Tibial nerve (tissue), 4 donors: ENCODE data around the gene CYP2C8. TPM values are rescaled to one million over a fixed set of nuclear protein-coding genes. Genes with fewer than 3 reads are reported as not detected.
A peak's percentile ranks its signal among the peaks of the same experiment; 100 is the strongest.

Experiments
- DNase-seq, 2 donors: peaks; one replicate each; pipeline ENCODE4 v3.0.0-alpha.2; 2019; ENCODE audit warnings: low spot score in 2 of 2
- H3K27ac ChIP-seq, 4 donors: fragments of 200-600 bp; sonication (generic) in 3 of 4; one replicate each; pipeline ENCODE4 v1.5.1; 2017 to 2019; ENCODE audit warnings: mild to moderate bottlenecking in 1 of 4
- H3K27me3 ChIP-seq, 2 donors: fragments of 200-600 bp; sonication (generic) in 1 of 2; one replicate each; pipeline versions ENCODE4 v1.5.1 to v1.6.0; 2017 to 2019
- H3K36me3 ChIP-seq, 3 donors: fragments of 200-600 bp; sonication (generic); one replicate each; pipeline ENCODE4 v1.5.1; 2018 to 2019
- H3K4me1 ChIP-seq, 4 donors: fragments of 200-600 bp; sonication (generic) in 3 of 4; one replicate each; pipeline ENCODE4 v1.5.1; 2017 to 2019
- H3K4me3 ChIP-seq, 4 donors: fragments of 200-600 bp; sonication (generic) in 3 of 4; one replicate each; pipeline ENCODE4 v1.5.1; 2017 to 2019; ENCODE audit warnings: mild to moderate bottlenecking in 1 of 4, moderate library complexity in 1 of 4
- H3K9me3 ChIP-seq, 4 donors: fragments of 200-600 bp; sonication (generic) in 3 of 4; one replicate each; pipeline ENCODE4 v1.5.1; 2017 to 2019
- EP300 ChIP-seq, 2 donors: sonication (generic); formaldehyde crosslinking; IDR thresholded peaks; one replicate each; pipeline ENCODE4 v1.6.1; 2017; ENCODE audit warnings: antibody characterized with exemption in 2 of 2, mild to moderate bottlenecking in 1 of 2
- POLR2A ChIP-seq, 2 donors: fragments of 450-650 bp; IDR thresholded peaks; one replicate each; pipeline ENCODE4 v1.6.1; 2017; ENCODE audit warnings: antibody characterized with exemption in 2 of 2, mild to moderate bottlenecking in 2 of 2, moderate library complexity in 2 of 2
- WGBS, 2 donors: methylation state at CpG; one replicate each; pipeline ENCODE4 v1.1.5; 2018; 5-methylcytosine and 5-hydroxymethylcytosine counted together
- small RNA-seq: library from RNA; depleted of rRNA; stranded (forward); fragments of <200 nt; gene quantifications from one replicate; pipeline ENCODE3, GENCODE V24; 2016
- total RNA-seq, 4 donors: library from RNA; depleted of rRNA; stranded (reverse); fragments of >200 nt; gene quantifications; one replicate each; pipeline ENCODE4 v1.1.0, GENCODE V29; 2016
- TF ChIP-seq, protein P1 (sequence below), 5 experiments: fragments of 200-600 bp in 3 of 5; fragments of 450-650 bp in 2 of 5; sonication (generic) in 3 of 5; IDR thresholded peaks; one replicate each; pipeline ENCODE4 v1.5.1; 2016 to 2019; ENCODE audit warnings: antibody characterized with exemption in 5 of 5, mild to moderate bottlenecking in 3 of 5, moderate library complexity in 2 of 5

CYP2C8 gene
- total RNA-seq, 4 donors from 2014 or later, result 0.90 to 1.0 TPM; not detected in 2

DNA sequence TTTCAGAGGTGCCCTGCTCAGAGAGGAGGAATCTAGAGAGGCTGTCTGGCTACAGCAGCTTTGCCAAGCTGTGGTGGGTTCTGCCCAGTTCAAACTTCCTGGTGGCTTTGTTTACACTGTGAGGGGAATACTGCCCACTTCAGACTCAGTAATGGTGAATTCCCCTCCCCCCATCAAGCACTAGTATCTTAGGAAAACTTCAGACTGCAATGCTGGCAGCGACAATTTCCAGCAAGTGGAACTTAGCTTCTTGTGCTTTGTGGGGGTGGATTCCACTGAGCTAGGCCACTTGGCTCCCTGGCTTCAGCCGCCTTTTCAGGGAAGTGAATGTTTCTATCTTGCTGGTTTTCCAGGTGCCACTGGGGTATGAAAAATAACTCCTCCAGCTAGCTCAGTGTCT, 42.8 kb downstream of the CYP2C8 start:
- TF ChIP-seq, protein P1, sequence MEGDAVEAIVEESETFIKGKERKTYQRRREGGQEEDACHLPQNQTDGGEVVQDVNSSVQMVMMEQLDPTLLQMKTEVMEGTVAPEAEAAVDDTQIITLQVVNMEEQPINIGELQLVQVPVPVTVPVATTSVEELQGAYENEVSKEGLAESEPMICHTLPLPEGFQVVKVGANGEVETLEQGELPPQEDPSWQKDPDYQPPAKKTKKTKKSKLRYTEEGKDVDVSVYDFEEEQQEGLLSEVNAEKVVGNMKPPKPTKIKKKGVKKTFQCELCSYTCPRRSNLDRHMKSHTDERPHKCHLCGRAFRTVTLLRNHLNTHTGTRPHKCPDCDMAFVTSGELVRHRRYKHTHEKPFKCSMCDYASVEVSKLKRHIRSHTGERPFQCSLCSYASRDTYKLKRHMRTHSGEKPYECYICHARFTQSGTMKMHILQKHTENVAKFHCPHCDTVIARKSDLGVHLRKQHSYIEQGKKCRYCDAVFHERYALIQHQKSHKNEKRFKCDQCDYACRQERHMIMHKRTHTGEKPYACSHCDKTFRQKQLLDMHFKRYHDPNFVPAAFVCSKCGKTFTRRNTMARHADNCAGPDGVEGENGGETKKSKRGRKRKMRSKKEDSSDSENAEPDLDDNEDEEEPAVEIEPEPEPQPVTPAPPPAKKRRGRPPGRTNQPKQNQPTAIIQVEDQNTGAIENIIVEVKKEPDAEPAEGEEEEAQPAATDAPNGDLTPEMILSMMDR (IDR thresholded peaks at IDR 0.05), result no peak
- TF ChIP-seq POLR2A (IDR thresholded peaks at IDR 0.05), result no peak
- 68 to 91% methylated on average over 2 of the region's 2 CpGs for WGBS, 2 donors
- Histone ChIP-seq H3K27me3 (no peaks in the 10 kb centered on the region), H3K4me1 (no peaks in the 10 kb centered on the region), H3K27ac (no peak overlapping the region), H3K4me3 (no peak overlapping the region), H3K36me3 (no peaks in the 10 kb centered on the region), H3K9me3 (peaks cover 0 to 6% (median 0%) of the 10 kb centered on the region in 4 donors)
- no peak for DNase-seq

DNA sequence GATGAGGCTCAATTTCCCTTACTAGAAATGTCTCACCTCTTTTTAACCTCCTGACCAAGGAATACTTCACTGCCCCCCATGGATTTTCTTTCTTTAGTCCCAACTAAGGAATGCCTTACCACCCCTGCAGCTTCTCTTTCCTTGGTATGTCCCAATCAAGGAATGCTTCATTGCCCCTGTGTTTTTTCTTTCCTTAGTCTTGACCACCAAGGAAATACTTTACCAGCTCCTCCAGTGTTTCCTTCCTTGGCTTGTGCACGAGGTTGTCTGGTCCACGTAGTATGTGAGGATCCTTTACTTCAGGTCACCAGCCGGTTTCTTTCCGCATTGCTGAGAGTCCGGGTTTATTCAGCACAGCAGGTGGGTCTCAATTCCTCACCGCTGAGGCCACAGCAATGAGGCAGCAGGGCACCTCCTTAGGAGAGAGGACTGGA, 71.5 kb downstream of the CYP2C8 start:
- Histone ChIP-seq H3K4me1 (no peaks in the 10 kb centered on the region), H3K9me3 (no peaks in the 10 kb centered on the region), H3K27ac (no peak overlapping the region), H3K27me3 (no peaks in the 10 kb centered on the region), H3K36me3 (no peaks in the 10 kb centered on the region), H3K4me3 (no peak overlapping the region)
- no peak for DNase-seq
- 44 to 56% methylated on average over 6 of the region's 6 CpGs for WGBS, 2 donors
- TF ChIP-seq POLR2A (IDR thresholded peaks at IDR 0.05), result no peak
- TF ChIP-seq, protein P1 (IDR thresholded peaks at IDR 0.05), result no peak
- no peak for TF ChIP-seq EP300 (IDR thresholded peaks at IDR 0.05)

DNA sequence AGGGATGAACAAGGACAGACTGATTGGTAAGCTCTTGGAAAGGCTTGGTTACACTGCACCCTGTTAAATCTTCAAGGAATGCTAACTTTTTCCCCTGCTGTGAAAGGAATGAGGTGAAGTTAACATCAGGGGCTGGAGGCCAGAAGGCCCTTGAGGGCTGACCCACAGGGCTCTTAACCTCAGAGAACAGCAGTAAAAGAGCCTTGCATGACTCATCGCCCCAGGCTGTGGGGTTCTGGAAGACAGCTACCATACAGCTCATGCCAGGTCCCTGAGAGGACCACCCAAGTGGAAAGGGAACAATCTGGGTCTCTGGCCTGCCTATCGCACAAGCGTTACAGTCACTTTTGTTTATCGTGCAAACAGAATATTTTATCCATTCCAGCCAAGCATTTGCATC, 76.5 kb downstream of the CYP2C8 start:
- Histone ChIP-seq H3K27ac (no peak overlapping the region), H3K4me1 (no peaks in the 10 kb centered on the region), H3K4me3 (no peak overlapping the region), H3K27me3 (no peaks in the 10 kb centered on the region), H3K9me3 (peaks cover 0 to 16% (median 4%) of the 10 kb centered on the region in 4 donors), H3K36me3 (no peaks in the 10 kb centered on the region)
- TF ChIP-seq POLR2A (IDR thresholded peaks at IDR 0.05), result no peak
- TF ChIP-seq, protein P1 (IDR thresholded peaks at IDR 0.05), result no peak
- TF ChIP-seq EP300 (IDR thresholded peaks at IDR 0.05), result no peak
- WGBS, 2 donors, result 52 to 62% methylated on average over 4 of the region's 4 CpGs
- peak in 1 of 2 donors; percentile 12 for DNase-seq

DNA sequence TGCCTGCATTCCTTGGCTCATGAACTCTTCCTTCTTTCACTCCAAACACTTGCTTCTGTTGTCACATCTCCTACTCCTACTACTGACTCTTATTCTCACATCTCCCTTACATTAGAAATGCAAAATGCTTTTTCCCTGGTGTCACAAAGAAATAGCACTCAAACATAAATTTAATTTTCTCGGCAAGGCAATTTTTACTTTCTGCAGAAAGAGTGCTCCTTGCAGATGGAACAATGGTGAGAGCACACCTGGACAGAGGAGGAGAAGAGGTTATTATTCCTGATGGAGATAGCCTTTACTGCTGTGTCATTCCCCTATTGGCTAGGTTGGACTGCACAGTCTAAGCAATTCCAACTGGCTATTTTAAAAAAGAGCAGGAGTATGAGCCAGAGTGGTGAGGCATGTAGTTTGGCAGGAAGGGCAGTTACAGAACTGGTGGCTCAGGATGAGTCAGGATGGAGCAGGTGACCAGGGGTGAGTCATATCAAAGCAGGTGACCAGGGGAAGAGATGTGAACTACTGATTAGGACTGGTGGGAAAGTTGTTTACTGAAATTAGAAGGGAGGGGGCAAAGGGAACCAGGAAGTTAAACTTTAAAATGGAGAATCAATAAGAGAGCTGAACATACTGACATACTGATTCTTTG, 77.9 kb downstream of the CYP2C8 start:
- H3K9me3 ChIP-seq, result peaks cover 0 to 16% (median 4%) of the 10 kb centered on the region in 4 donors
- WGBS, 2 donors, result 93 to 94% methylated on average over 1 of the region's 1 CpG
- H3K27me3 ChIP-seq, result no peaks in the 10 kb centered on the region
- no peak overlapping the region for H3K4me3 ChIP-seq
- no peak overlapping the region for H3K27ac ChIP-seq
- no peaks in the 10 kb centered on the region for H3K4me1 ChIP-seq
- no peak for DNase-seq
- H3K36me3 ChIP-seq, result no peaks in the 10 kb centered on the region
- TF ChIP-seq POLR2A (IDR thresholded peaks at IDR 0.05) (no peak), EP300 (IDR thresholded peaks at IDR 0.05) (no peak)
- TF ChIP-seq, protein P1 (IDR thresholded peaks at IDR 0.05), result no peak

DNA sequence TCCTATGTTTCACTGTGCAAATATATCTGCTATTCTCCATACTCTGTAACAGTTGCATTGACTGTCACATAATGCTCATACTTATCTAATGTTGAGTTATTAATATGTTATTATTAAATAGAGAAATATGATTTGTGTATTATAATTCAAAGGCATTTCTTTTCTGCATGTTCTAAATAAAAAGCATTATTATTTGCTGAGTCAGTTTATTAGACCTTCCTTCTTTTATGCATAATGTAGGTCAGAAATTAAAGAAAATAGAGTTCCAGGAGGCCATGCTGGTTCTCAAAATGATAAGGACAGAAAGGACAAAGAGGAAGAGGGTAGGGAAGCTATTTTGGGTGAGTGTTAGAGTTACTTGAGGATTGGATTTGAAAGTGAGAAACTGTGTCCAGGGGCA, 80.1 kb downstream of the CYP2C8 start:
- TF ChIP-seq, protein P1 (IDR thresholded peaks at IDR 0.05), result no peak
- TF ChIP-seq POLR2A (IDR thresholded peaks at IDR 0.05) (no peak), EP300 (IDR thresholded peaks at IDR 0.05) (no peak)
- no peak for DNase-seq
- Histone ChIP-seq H3K9me3 (peaks cover 0 to 16% (median 4%) of the 10 kb centered on the region in 4 donors), H3K36me3 (no peaks in the 10 kb centered on the region), H3K27me3 (no peaks in the 10 kb centered on the region), H3K4me1 (no peaks in the 10 kb centered on the region), H3K4me3 (no peak overlapping the region), H3K27ac (no peak overlapping the region)

Small RNA genes within 50 kb of the gene (small RNA-seq; reads per million reads assigned to genes)
- gene CYP2C60P, result not detected

Other genes starting within 250 kb of the CYP2C8 start
- not detected for gene CYP2C9, start 130.8 kb downstream of the CYP2C8 start, total RNA-seq
- gene ACSM6, start 124.7 kb upstream of the CYP2C8 start, total RNA-seq, result not detected
- 100 to 1,000 TPM; 113 to 150 (median 128) TPM for gene PDLIM1, start 221.5 kb upstream of the CYP2C8 start, total RNA-seq